Neuron (in vitro differentiated cells): Measurements from ENCODE around the gene YTHDF1.

Source experiments
- H2AFZ ChIP-seq: one replicate; pipeline ENCODE4 v1.6.1; 2013; ENCODE audit warnings: low read depth, mild to moderate bottlenecking, inconsistent platforms, low read length, moderate library complexity
- H3K27me3 ChIP-seq: one replicate; pipeline ENCODE4 v1.6.1; 2013; ENCODE audit warnings: low read length; ENCODE audit not compliant: insufficient read depth
- H3K36me3 ChIP-seq: one replicate; pipeline ENCODE4 v1.6.1; 2013; ENCODE audit warnings: low read length; ENCODE audit not compliant: insufficient read depth
- H3K4me1 ChIP-seq: one replicate; pipeline ENCODE4 v1.6.1; 2013; ENCODE audit warnings: low read length; ENCODE audit not compliant: insufficient read depth
- H3K4me3 ChIP-seq: 2 replicates; pipeline ENCODE4 v1.5.1; 2013; ENCODE audit warnings: mild to moderate bottlenecking, low read length, moderate library complexity
- H3K9me3 ChIP-seq: one replicate; pipeline ENCODE4 v1.6.1; 2013; ENCODE audit warnings: low read length

Gene YTHDF1

GRCh38 chr20:63171991-63172390 is 43.9 kb downstream of the YTHDF1 start:
- peaks cover 46% of the 10 kb centered on the region for H3K4me1 ChIP-seq
- H2AFZ ChIP-seq: no peak overlapping the region
- no peaks in the 10 kb centered on the region for H3K36me3 ChIP-seq
- no peaks in the 10 kb centered on the region for H3K27me3 ChIP-seq
- no peak overlapping the region for H3K4me3 ChIP-seq
- no peaks in the 10 kb centered on the region for H3K9me3 ChIP-seq

- Histone ChIP-seq H3K27me3 (no peaks in the 10 kb centered on the region), H3K4me3 (no peak overlapping the region), H2AFZ (no peak overlapping the region), H3K4me1 (peaks cover 37% of the 10 kb centered on the region), H3K9me3 (no peaks in the 10 kb centered on the region), H3K36me3 (peaks cover 2% of the 10 kb centered on the region)
Observed at GRCh38 chr20:63169681-63170080, 46.2 kb downstream of the YTHDF1 start.

GRCh38 chr20:63168861-63169260 is 47.1 kb downstream of the YTHDF1 start:
- H3K9me3 ChIP-seq: no peaks in the 10 kb centered on the region
- peaks cover 38% of the 10 kb centered on the region for H3K4me1 ChIP-seq
- H2AFZ ChIP-seq: no peak overlapping the region
- no peak overlapping the region for H3K4me3 ChIP-seq
- H3K27me3 ChIP-seq: no peaks in the 10 kb centered on the region
- peaks cover 2% of the 10 kb centered on the region for H3K36me3 ChIP-seq

GRCh38 chr20:63167918-63168520 is 47.9 kb downstream of the YTHDF1 start:
- Histone ChIP-seq H2AFZ (no peak overlapping the region), H3K4me3 (no peak overlapping the region), H3K36me3 (peaks cover 2% of the 10 kb centered on the region), H3K4me1 (peaks cover 39% of the 10 kb centered on the region), H3K9me3 (no peaks in the 10 kb centered on the region), H3K27me3 (no peaks in the 10 kb centered on the region)

GRCh38 chr20:63167026-63167917 is 48.7 kb downstream of the YTHDF1 start:
- no peaks in the 10 kb centered on the region for H3K9me3 ChIP-seq
- H3K4me1 ChIP-seq: peaks cover 35% of the 10 kb centered on the region
- peaks cover 2% of the 10 kb centered on the region for H3K36me3 ChIP-seq
- H3K27me3 ChIP-seq: no peaks in the 10 kb centered on the region
- H3K4me3 ChIP-seq: no peak overlapping the region
- no peak overlapping the region for H2AFZ ChIP-seq

GRCh38 chr20:63166193-63167020 is 49.5 kb downstream of the YTHDF1 start:
- Histone ChIP-seq H2AFZ (no peak overlapping the region), H3K4me1 (peaks cover 27% of the 10 kb centered on the region), H3K4me3 (no peak overlapping the region), H3K9me3 (no peaks in the 10 kb centered on the region), H3K36me3 (peaks cover 2% of the 10 kb centered on the region), H3K27me3 (no peaks in the 10 kb centered on the region)

GRCh38 chr20:63165356-63166192 is 50.4 kb downstream of the YTHDF1 start:
- Histone ChIP-seq H3K4me3 (no peak overlapping the region), H3K4me1 (peaks cover 24% of the 10 kb centered on the region), H3K36me3 (peaks cover 2% of the 10 kb centered on the region), H3K9me3 (no peaks in the 10 kb centered on the region), H2AFZ (no peak overlapping the region), H3K27me3 (no peaks in the 10 kb centered on the region)

GRCh38 chr20:63164484-63165355 is 51.2 kb downstream of the YTHDF1 start:
- Histone ChIP-seq H3K4me3 (no peak overlapping the region), H3K36me3 (peaks cover 2% of the 10 kb centered on the region), H3K4me1 (peaks cover 24% of the 10 kb centered on the region), H3K27me3 (no peaks in the 10 kb centered on the region), H2AFZ (no peak overlapping the region), H3K9me3 (no peaks in the 10 kb centered on the region)

GRCh38 chr20:63163596-63164483 is 52.1 kb downstream of the YTHDF1 start:
- Histone ChIP-seq H3K9me3 (no peaks in the 10 kb centered on the region), H3K27me3 (no peaks in the 10 kb centered on the region), H2AFZ (no peak overlapping the region), H3K4me1 (peaks cover 24% of the 10 kb centered on the region), H3K4me3 (no peak overlapping the region), H3K36me3 (peaks cover 2% of the 10 kb centered on the region)

- H3K36me3 ChIP-seq: peaks cover 2% of the 10 kb centered on the region
- H3K9me3 ChIP-seq: no peaks in the 10 kb centered on the region
- no peak overlapping the region for H2AFZ ChIP-seq
- H3K27me3 ChIP-seq: no peaks in the 10 kb centered on the region
- no peak overlapping the region for H3K4me3 ChIP-seq
- peaks cover 24% of the 10 kb centered on the region for H3K4me1 ChIP-seq
Observed at GRCh38 chr20:63163171-63163570, 52.8 kb downstream of the YTHDF1 start.

- H3K27me3 ChIP-seq: peaks cover 2% of the 10 kb centered on the region
- H3K4me1 ChIP-seq: peaks cover 24% of the 10 kb centered on the region
- no peaks in the 10 kb centered on the region for H3K9me3 ChIP-seq
- peaks cover 2% of the 10 kb centered on the region for H3K36me3 ChIP-seq
- no peak overlapping the region for H2AFZ ChIP-seq
- H3K4me3 ChIP-seq: no peak overlapping the region
Observed at GRCh38 chr20:63162206-63162795, 53.6 kb downstream of the YTHDF1 start.
